IgD-negative memory B cell (primary cell): ENCODE measurements around the gene SLC41A2. TPM values are rescaled to one million over a fixed set of nuclear protein-coding genes. Genes with fewer than 3 reads are reported as not detected.

Experiments
- H3K27ac Mint-ChIP-seq, 3 donors: one replicate each; pipeline ENCODE4 v1.8.0; 2020 to 2022; ENCODE audit warnings: mild to moderate bottlenecking in 3 of 3, mixed read lengths in 3 of 3, moderate library complexity in 1 of 3
- H3K27me3 Mint-ChIP-seq: one replicate; pipeline ENCODE4 v1.8.0; 2021; ENCODE audit warnings: mixed read lengths
- H3K36me3 Mint-ChIP-seq: one replicate; pipeline ENCODE4 v1.8.0; 2020; ENCODE audit warnings: mild to moderate bottlenecking, mixed read lengths
- H3K4me1 Mint-ChIP-seq, 3 donors: one replicate each; pipeline ENCODE4 v1.8.0; 2020 to 2022; ENCODE audit warnings: mixed read lengths in 3 of 3, mild to moderate bottlenecking in 1 of 3
- H3K4me3 Mint-ChIP-seq, 4 donors: one replicate each; pipeline ENCODE4 v1.8.0; 2020 to 2022; ENCODE audit warnings: mild to moderate bottlenecking in 4 of 4, mixed read lengths in 4 of 4, moderate library complexity in 3 of 4
- H3K9me3 Mint-ChIP-seq, 3 donors: one replicate each; pipeline ENCODE4 v1.8.0; 2020 to 2021; ENCODE audit warnings: mixed read lengths in 3 of 3, mild to moderate bottlenecking in 1 of 3
- polyA plus RNA-seq: library from polyadenylated mRNA; unstranded; fragments of 300-500 nt; fragmentation: Illumina TruSeq; gene quantifications from one replicate; pipeline ENCODE4 v1.2.3, GENCODE V29; 2021

Gene SLC41A2
- polyA plus RNA-seq, 1 donor from 2014 or later = 0.83 TPM

DNA sequence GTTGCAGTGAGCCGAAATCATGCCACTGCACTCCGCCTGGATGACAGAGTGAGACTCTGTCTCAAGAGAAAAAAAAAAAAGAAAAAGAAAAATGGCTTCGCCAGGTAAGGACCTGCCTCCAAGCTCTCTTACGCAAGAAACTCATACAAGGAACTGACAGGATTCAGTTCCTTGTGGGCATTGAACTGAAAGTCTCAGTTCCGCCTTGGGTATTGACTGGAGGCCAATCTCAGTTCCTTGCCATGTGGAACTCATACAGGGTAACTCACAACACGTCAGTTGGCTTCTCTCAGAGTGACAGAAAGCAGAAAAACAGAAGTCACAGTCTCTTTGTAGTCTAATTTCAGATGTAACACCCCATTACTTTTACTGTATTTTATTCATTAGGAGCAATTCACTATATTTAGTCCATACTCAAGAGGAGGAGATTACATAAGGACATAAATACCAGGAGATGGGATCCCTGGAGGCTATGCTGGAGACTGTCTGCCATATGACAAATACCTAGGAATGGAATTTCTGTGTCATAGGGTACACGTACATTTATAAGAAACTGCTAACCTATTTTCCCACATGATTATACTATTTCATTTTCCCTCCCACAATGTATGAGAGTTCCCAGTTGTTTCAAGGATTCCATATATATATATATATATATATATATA lies 16.7 kb upstream of the SLC41A2 start:
- H3K4me1 Mint-ChIP-seq = peaks cover 12 to 24% (median 12%) of the 10 kb centered on the region in 3 donors
- H3K4me3 Mint-ChIP-seq = peak overlapping the region in 3 of 4 donors; percentile 2 to 69 (median 30)
- H3K27me3 Mint-ChIP-seq = no peaks in the 10 kb centered on the region
- H3K27ac Mint-ChIP-seq = peak overlapping the region; percentile 1 to 76 (median 35)
- no peaks in the 10 kb centered on the region for H3K9me3 Mint-ChIP-seq
- no peaks in the 10 kb centered on the region for H3K36me3 Mint-ChIP-seq

GRCh38 chr12:104973250-104973649 lies 15.2 kb upstream of the SLC41A2 start:
- Mint-ChIP-seq H3K4me3 (no peak overlapping the region), H3K27ac (no peak overlapping the region), H3K36me3 (no peaks in the 10 kb centered on the region), H3K9me3 (no peaks in the 10 kb centered on the region), H3K4me1 (peaks cover 12 to 24% (median 23%) of the 10 kb centered on the region in 3 donors), H3K27me3 (no peaks in the 10 kb centered on the region)

DNA sequence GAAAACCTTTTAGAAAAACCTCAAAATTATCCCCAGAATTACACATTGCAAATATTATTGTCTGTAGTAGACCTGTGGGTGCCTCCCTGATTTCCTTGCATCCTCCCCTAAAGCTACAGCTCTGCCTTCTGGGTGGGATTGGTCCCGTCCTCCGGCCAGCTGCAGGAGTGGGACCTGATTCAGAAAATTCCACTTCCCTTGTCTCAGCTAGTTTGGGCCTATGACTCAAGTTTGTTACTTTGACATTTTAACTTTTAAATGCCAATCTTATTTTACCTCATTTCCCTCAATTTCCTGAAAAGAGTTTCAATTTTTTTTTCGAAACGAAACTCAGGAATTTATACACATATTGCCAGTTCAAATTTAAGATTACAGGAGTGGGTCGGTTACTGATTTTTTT lies 13.2 kb upstream of the SLC41A2 start:
- Mint-ChIP-seq H3K36me3 (no peaks in the 10 kb centered on the region), H3K27ac (no peak overlapping the region), H3K4me3 (no peak overlapping the region), H3K4me1 (peaks cover 16 to 28% (median 26%) of the 10 kb centered on the region in 3 donors), H3K9me3 (no peaks in the 10 kb centered on the region), H3K27me3 (no peaks in the 10 kb centered on the region)

GRCh38 chr12:104969343-104969742 lies 11.3 kb upstream of the SLC41A2 start:
- Mint-ChIP-seq H3K4me1 (peaks cover 12 to 30% (median 21%) of the 10 kb centered on the region in 3 donors), H3K27me3 (no peaks in the 10 kb centered on the region), H3K36me3 (no peaks in the 10 kb centered on the region), H3K9me3 (no peaks in the 10 kb centered on the region), H3K4me3 (no peak overlapping the region), H3K27ac (peak overlapping the region in 1 of 3 donors; percentile 73)

DNA sequence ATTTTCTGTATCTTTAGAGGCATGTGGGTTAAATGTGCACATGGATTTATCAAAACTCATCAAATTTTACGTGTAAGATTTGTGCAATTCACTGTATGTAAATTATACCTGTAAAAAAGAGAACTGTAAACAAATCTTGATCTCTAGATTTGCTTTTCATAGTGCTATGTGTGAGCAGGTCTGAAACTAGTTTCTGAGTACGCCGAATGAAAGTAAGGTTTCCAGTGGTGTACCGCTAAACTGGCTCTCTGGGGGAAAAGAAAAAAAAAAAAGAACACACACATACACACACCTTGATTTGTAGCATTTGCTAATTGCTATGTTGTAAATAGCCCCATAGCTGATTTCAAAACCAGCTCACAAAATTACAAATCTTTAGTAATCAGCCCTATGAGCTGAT lies 8.6 kb upstream of the SLC41A2 start:
- Mint-ChIP-seq H3K4me1 (peaks cover 12 to 30% (median 21%) of the 10 kb centered on the region in 3 donors), H3K9me3 (no peaks in the 10 kb centered on the region), H3K4me3 (peak overlapping the region; percentile 10 to 80 (median 50)), H3K36me3 (no peaks in the 10 kb centered on the region), H3K27me3 (peaks cover 12% of the 10 kb centered on the region), H3K27ac (peak overlapping the region; percentile 62 to 82 (median 71))

DNA sequence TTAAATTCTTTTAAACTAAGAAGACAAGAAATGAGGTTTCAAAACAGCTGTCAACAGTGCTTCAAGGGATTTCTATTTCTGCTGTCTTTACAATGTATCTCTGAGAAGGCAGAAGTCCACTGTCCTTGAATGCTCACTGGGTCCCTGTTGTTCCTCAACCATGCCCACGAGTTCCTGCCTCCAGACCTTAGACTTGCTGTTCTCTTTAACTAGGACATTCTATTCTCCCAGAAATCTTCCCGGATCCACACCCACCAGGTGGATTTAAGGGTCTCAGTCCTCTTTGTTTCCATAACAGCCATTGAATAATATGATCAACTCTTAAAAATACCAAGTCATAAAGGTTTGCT lies 6.7 kb upstream of the SLC41A2 start:
- no peaks in the 10 kb centered on the region for H3K36me3 Mint-ChIP-seq

DNA sequence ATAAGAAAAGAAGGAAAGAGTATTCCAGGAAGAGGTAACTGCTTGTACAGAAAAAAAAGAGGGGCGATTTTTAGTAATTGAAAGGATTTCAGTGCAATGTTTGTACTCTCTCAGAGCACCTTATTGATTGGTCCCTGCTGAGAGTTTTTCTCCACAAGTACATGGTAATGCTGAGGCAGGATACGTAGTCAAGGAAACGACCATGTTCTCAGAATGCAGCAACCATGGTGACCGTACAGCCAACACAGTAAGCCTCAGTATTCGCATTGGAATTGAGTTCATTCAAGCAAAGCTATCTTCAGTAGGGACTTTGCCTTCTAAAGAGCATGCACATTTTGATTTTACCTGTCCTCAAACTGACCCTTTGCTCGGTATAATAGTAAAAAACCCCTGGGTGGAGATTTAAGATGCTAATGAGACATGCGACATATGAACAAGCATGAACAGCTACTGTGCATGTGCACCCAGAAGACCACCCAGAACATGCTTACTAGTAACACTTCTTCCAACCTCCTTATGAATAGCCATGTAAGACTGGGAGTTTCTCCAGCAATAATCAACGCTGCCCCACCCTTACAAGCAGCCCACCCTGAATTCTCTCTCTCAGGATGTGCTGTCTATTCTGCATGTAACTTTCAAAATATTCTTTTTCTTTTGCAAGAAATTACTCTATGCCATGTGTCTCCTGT lies 6.2 kb upstream of the SLC41A2 start:
- H3K4me3 Mint-ChIP-seq = no peak overlapping the region
- peak overlapping the region in 1 of 3 donors; percentile 28 for H3K27ac Mint-ChIP-seq
- H3K36me3 Mint-ChIP-seq = no peaks in the 10 kb centered on the region
- peaks cover 19 to 34% (median 28%) of the 10 kb centered on the region in 3 donors for H3K4me1 Mint-ChIP-seq
- H3K9me3 Mint-ChIP-seq = no peaks in the 10 kb centered on the region
- H3K27me3 Mint-ChIP-seq = peaks cover 12% of the 10 kb centered on the region

More for the DNA sequence above, 6.7 kb upstream of the SLC41A2 start:
- H3K4me1 Mint-ChIP-seq = peaks cover 14 to 32% (median 24%) of the 10 kb centered on the region in 3 donors
- no peaks in the 10 kb centered on the region for H3K9me3 Mint-ChIP-seq
- peaks cover 12% of the 10 kb centered on the region for H3K27me3 Mint-ChIP-seq
- H3K4me3 Mint-ChIP-seq = no peak overlapping the region
- peak overlapping the region in 1 of 3 donors; percentile 28 for H3K27ac Mint-ChIP-seq

GRCh38 chr12:104963757-104964156 lies 5.7 kb upstream of the SLC41A2 start:
- peak overlapping the region in 1 of 4 donors; percentile 51 for H3K4me3 Mint-ChIP-seq
- H3K27ac Mint-ChIP-seq = no peak overlapping the region
- peaks cover 12% of the 10 kb centered on the region for H3K27me3 Mint-ChIP-seq
- no peaks in the 10 kb centered on the region for H3K36me3 Mint-ChIP-seq
- H3K9me3 Mint-ChIP-seq = no peaks in the 10 kb centered on the region
- H3K4me1 Mint-ChIP-seq = peaks cover 24 to 37% (median 34%) of the 10 kb centered on the region in 3 donors

DNA sequence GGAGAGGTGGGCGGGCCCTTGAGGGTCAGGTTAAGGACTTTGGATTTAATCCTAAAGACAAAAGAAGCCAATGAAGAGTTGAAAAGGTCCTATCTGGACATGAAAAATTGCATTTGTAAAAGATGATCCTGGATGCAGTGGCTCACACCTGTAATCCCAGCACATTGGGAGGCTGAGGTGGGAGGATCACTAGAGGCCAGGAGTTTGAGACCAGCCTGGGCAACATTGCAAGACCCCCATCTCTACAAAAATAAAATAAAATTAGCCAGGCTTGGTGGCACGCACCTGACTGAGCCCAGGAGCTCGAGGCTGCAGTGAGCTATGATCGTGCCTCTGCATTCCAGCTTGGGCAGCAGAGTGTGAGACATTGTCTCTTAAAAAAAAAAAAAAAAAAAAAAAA lies 2.4 kb upstream of the SLC41A2 start:
- peak overlapping the region in 1 of 4 donors; percentile 6 for H3K4me3 Mint-ChIP-seq
- H3K9me3 Mint-ChIP-seq = no peaks in the 10 kb centered on the region
- no peaks in the 10 kb centered on the region for H3K36me3 Mint-ChIP-seq
- H3K27me3 Mint-ChIP-seq = peaks cover 12% of the 10 kb centered on the region
- H3K27ac Mint-ChIP-seq = peak overlapping the region in 2 of 3 donors; percentile 4 to 36
- H3K4me1 Mint-ChIP-seq = peaks cover 18 to 25% (median 23%) of the 10 kb centered on the region in 3 donors

- peaks cover 12% of the 10 kb centered on the region for H3K27me3 Mint-ChIP-seq
- H3K27ac Mint-ChIP-seq = peak overlapping the region in 2 of 3 donors; percentile 93 to 99
- H3K4me1 Mint-ChIP-seq = peaks cover 18 to 22% (median 22%) of the 10 kb centered on the region in 3 donors
- H3K9me3 Mint-ChIP-seq = no peaks in the 10 kb centered on the region
- no peaks in the 10 kb centered on the region for H3K36me3 Mint-ChIP-seq
- peak overlapping the region in 2 of 4 donors; percentile 92 to 99 for H3K4me3 Mint-ChIP-seq
Observed at GRCh38 chr12:104959335-104959841, 1.3 kb upstream of the SLC41A2 start.

GRCh38 chr12:104958805-104959334 lies 780 bp upstream of the SLC41A2 start:
- peaks cover 18 to 22% (median 22%) of the 10 kb centered on the region in 3 donors for H3K4me1 Mint-ChIP-seq
- H3K9me3 Mint-ChIP-seq = no peaks in the 10 kb centered on the region
- peak overlapping the region; percentile 92 to 99 (median 96) for H3K4me3 Mint-ChIP-seq
- H3K27me3 Mint-ChIP-seq = peaks cover 11% of the 10 kb centered on the region
- no peaks in the 10 kb centered on the region for H3K36me3 Mint-ChIP-seq
- H3K27ac Mint-ChIP-seq = peak overlapping the region; percentile 93 to 99 (median 98)

GRCh38 chr12:104957719-104958000 lies 430 bp downstream of the SLC41A2 start:
- Mint-ChIP-seq H3K4me1 (peaks cover 18 to 22% (median 22%) of the 10 kb centered on the region in 3 donors), H3K27me3 (peaks cover 2% of the 10 kb centered on the region), H3K36me3 (no peaks in the 10 kb centered on the region), H3K9me3 (no peaks in the 10 kb centered on the region), H3K4me3 (peak overlapping the region; percentile 87 to 94 (median 91)), H3K27ac (peak overlapping the region; percentile 65 to 93 (median 92))

- H3K9me3 Mint-ChIP-seq = no peaks in the 10 kb centered on the region
Observed at GRCh38 chr12:104956870-104957718, 996 bp downstream of the SLC41A2 start.

GRCh38 chr12:104955703-104956102 lies 2.4 kb downstream of the SLC41A2 start:
- Mint-ChIP-seq H3K9me3 (no peaks in the 10 kb centered on the region), H3K4me1 (peaks cover 18 to 22% (median 22%) of the 10 kb centered on the region in 3 donors), H3K27ac (no peak overlapping the region), H3K27me3 (no peaks in the 10 kb centered on the region), H3K4me3 (peak overlapping the region in 1 of 4 donors; percentile 89), H3K36me3 (peaks cover 2% of the 10 kb centered on the region)

More at GRCh38 chr12:104956870-104957718, 996 bp downstream of the SLC41A2 start:
- Mint-ChIP-seq H3K36me3 (no peaks in the 10 kb centered on the region), H3K27ac (peak overlapping the region; percentile 65 to 93 (median 92)), H3K27me3 (no peaks in the 10 kb centered on the region), H3K4me3 (peak overlapping the region; percentile 87 to 94 (median 91)), H3K4me1 (peaks cover 18 to 22% (median 22%) of the 10 kb centered on the region in 3 donors)
